Breast epithelium (tissue), 4 donors: ENCODE data around the gene LAMB3. TPM values are rescaled to one million over a fixed set of nuclear protein-coding genes. Genes with fewer than 3 reads are reported as not detected.

Experiments used
- DNase-seq, 2 donors: peaks; one replicate each; pipeline ENCODE4 v3.0.0-alpha.2; 2019; ENCODE audit warnings: low spot score in 2 of 2
- H3K27ac ChIP-seq, 2 donors: fragments of 200-600 bp; sonication (generic) in 1 of 2; one replicate each; pipeline ENCODE4 v1.5.1; 2016 to 2019; ENCODE audit warnings: mild to moderate bottlenecking in 1 of 2
- H3K27me3 ChIP-seq, 2 donors: fragments of 200-600 bp; sonication (generic) in 1 of 2; one replicate each; pipeline versions ENCODE4 v1.5.1 to v1.6.0; 2017 to 2019; ENCODE audit warnings: control low read depth in 1 of 2, mild to moderate bottlenecking in 1 of 2
- H3K36me3 ChIP-seq: fragments of 200-600 bp; one replicate; pipeline ENCODE4 v1.5.1; 2019
- H3K4me1 ChIP-seq, 2 donors: fragments of 200-600 bp; sonication (generic); one replicate each; pipeline ENCODE4 v1.5.1; 2016 to 2019; ENCODE audit warnings: control low read depth in 1 of 2
- H3K4me3 ChIP-seq, 3 donors: fragments of 200-600 bp; sonication (generic); 1 replicate in 2 of 3; 2 replicates in 1 of 3; pipeline ENCODE4 v1.5.1; 2016 to 2019; ENCODE audit warnings: mild to moderate bottlenecking in 3 of 3, moderate library complexity in 2 of 3
- H3K9me3 ChIP-seq, 2 donors: fragments of 200-600 bp; sonication (generic) in 1 of 2; one replicate each; pipeline ENCODE4 v1.5.1; 2016 to 2019; ENCODE audit warnings: control low read depth in 1 of 2
- POLR2A ChIP-seq: fragments of 450-650 bp; IDR thresholded peaks from one replicate; pipeline ENCODE4 v1.6.1; 2016; ENCODE audit warnings: antibody characterized with exemption, mild to moderate bottlenecking, moderate library complexity
- POLR2AphosphoS5 ChIP-seq, 3 donors: sonication (generic); formaldehyde crosslinking; IDR thresholded peaks; one replicate each; pipeline ENCODE4 v1.6.1; 2017; ENCODE audit warnings: antibody characterized with exemption in 3 of 3
- intact Hi-C: fragments of 100-400 bp; cut with DNase I; formaldehyde crosslinking; loops from one replicate; pipeline ENCODE4 v1.15.1; 2023; ENCODE audit warnings: low total_unique reads
- total RNA-seq, 3 donors: library from RNA; depleted of rRNA; stranded (reverse); fragments of >200 nt; gene quantifications; one replicate each; pipeline ENCODE4 v1.1.0, GENCODE V29; 2016
- TF ChIP-seq, protein P1 (sequence below), 3 donors: fragments of 450-650 bp; IDR thresholded peaks; one replicate each; pipeline ENCODE4 v1.5.1; 2016 to 2017; ENCODE audit warnings: antibody characterized with exemption in 3 of 3, mild to moderate bottlenecking in 3 of 3, moderate library complexity in 3 of 3

The LAMB3 gene
- total RNA-seq, 3 donors from 2014 or later: 23.9 to 48.0 (median 35.6) TPM

- Histone ChIP-seq H3K4me3 (no peak overlapping the region), H3K9me3 (no peaks in the 10 kb centered on the region), H3K27ac (no peak overlapping the region), H3K36me3 (no peaks in the 10 kb centered on the region), H3K27me3 (no peaks in the 10 kb centered on the region), H3K4me1 (no peaks in the 10 kb centered on the region)
- TF ChIP-seq POLR2A: no peak
- no peak for TF ChIP-seq POLR2AphosphoS5 (IDR thresholded peaks at IDR 0.05)
- TF ChIP-seq, protein P1, sequence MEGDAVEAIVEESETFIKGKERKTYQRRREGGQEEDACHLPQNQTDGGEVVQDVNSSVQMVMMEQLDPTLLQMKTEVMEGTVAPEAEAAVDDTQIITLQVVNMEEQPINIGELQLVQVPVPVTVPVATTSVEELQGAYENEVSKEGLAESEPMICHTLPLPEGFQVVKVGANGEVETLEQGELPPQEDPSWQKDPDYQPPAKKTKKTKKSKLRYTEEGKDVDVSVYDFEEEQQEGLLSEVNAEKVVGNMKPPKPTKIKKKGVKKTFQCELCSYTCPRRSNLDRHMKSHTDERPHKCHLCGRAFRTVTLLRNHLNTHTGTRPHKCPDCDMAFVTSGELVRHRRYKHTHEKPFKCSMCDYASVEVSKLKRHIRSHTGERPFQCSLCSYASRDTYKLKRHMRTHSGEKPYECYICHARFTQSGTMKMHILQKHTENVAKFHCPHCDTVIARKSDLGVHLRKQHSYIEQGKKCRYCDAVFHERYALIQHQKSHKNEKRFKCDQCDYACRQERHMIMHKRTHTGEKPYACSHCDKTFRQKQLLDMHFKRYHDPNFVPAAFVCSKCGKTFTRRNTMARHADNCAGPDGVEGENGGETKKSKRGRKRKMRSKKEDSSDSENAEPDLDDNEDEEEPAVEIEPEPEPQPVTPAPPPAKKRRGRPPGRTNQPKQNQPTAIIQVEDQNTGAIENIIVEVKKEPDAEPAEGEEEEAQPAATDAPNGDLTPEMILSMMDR (IDR thresholded peaks at IDR 0.05): no peak
- intact Hi-C loops: no loop called here
- no peak for DNase-seq
Observed at GRCh38 chr1:209667103-209667502, 14.9 kb upstream of the LAMB3 start.

- intact Hi-C loops: no loop called here
- H3K27ac ChIP-seq: no peak overlapping the region
- no peak overlapping the region for H3K4me3 ChIP-seq
- H3K4me1 ChIP-seq: no peaks in the 10 kb centered on the region
- H3K36me3 ChIP-seq: no peaks in the 10 kb centered on the region
- DNase-seq: no peak
- no peaks in the 10 kb centered on the region for H3K27me3 ChIP-seq
- TF ChIP-seq, protein P1 (IDR thresholded peaks at IDR 0.05): no peak
- TF ChIP-seq POLR2A: no peak
- TF ChIP-seq POLR2AphosphoS5 (IDR thresholded peaks at IDR 0.05): no peak
- no peaks in the 10 kb centered on the region for H3K9me3 ChIP-seq
Observed at GRCh38 chr1:209662879-209663327, 10.7 kb upstream of the LAMB3 start.

- Histone ChIP-seq H3K36me3 (no peaks in the 10 kb centered on the region), H3K4me1 (no peaks in the 10 kb centered on the region), H3K27ac (no peak overlapping the region), H3K4me3 (no peak overlapping the region), H3K9me3 (no peaks in the 10 kb centered on the region), H3K27me3 (no peaks in the 10 kb centered on the region)
- TF ChIP-seq POLR2A: no peak
- TF ChIP-seq, protein P1 (IDR thresholded peaks at IDR 0.05): no peak
- TF ChIP-seq POLR2AphosphoS5 (IDR thresholded peaks at IDR 0.05): no peak
- intact Hi-C loops: loop anchor here (1.0 kb wide), 1 partner anchor 16 kb away; no protein-coding TSS in a partner anchor
- no peak for DNase-seq
Observed at GRCh38 chr1:209661071-209661470, 8.8 kb upstream of the LAMB3 start.

DNA sequence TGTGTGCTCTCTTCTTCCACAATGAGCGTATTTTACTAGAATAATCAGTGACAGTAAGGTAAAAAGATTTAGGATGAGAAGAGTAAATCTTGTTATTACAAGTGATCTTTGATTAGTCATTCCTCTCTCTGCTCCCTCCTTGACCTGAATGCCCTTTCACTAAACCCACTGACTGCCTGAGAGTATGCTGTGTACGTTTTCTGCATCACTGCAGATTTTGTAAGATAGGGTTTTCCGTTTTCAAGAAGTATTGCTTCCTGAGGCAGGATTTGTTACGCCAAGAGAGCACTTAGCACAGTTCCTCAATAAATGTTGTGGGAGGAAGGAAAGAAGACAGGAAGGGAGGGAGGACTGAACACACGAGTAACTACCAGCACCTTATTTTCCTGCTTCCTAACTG is 7.7 kb upstream of the LAMB3 start:
- intact Hi-C loops: no loop called here
- H3K27me3 ChIP-seq: no peaks in the 10 kb centered on the region
- no peak overlapping the region for H3K27ac ChIP-seq
- H3K4me3 ChIP-seq: no peak overlapping the region
- no peaks in the 10 kb centered on the region for H3K36me3 ChIP-seq
- no peaks in the 10 kb centered on the region for H3K9me3 ChIP-seq
- H3K4me1 ChIP-seq: no peaks in the 10 kb centered on the region
- TF ChIP-seq POLR2AphosphoS5 (IDR thresholded peaks at IDR 0.05): no peak
- TF ChIP-seq, protein P1 (IDR thresholded peaks at IDR 0.05): no peak
- no peak for TF ChIP-seq POLR2A
- DNase-seq: no peak

- no peak for DNase-seq
- H3K9me3 ChIP-seq: no peaks in the 10 kb centered on the region
- TF ChIP-seq, protein P1 (IDR thresholded peaks at IDR 0.05): no peak
- TF ChIP-seq POLR2A (no peak), POLR2AphosphoS5 (IDR thresholded peaks at IDR 0.05) (no peak)
- H3K4me3 ChIP-seq: no peak overlapping the region
- intact Hi-C loops: no loop called here
- H3K27me3 ChIP-seq: no peaks in the 10 kb centered on the region
- H3K36me3 ChIP-seq: no peaks in the 10 kb centered on the region
- H3K27ac ChIP-seq: peak overlapping the region; percentile 4 to 65
- H3K4me1 ChIP-seq: peaks cover 0 to 4% of the 10 kb centered on the region in 2 donors
Observed at GRCh38 chr1:209657918-209658317, 5.7 kb upstream of the LAMB3 start.
